Dedifferentiated amniotic fluid mesenchymal stem cell (primary cell): Measurements from ENCODE around the gene GRPEL1.
"Not testable (repeated sequence)": the region's sequence is repeated elsewhere in the genome, so short reads cannot be mapped to it uniquely, and the experiment has no call there.

Source experiments
- DNase-seq: peaks from one replicate; pipeline ENCODE4 v3.0.0-alpha.2; 2016; ENCODE audit errors: extremely low spot score

The GRPEL1 gene

GRCh38 chr4:7067452-7068278, at the start of gene GRPEL1:
Gene GRPEL1 (minus strand): TSS chr4:7068064. CDS start chr4:7068032, 32 bp downstream.
- DNase-seq = peak; percentile 99

GRCh38 chr4:7116705-7117104, 48.8 kb upstream of the GRPEL1 start:
- DNase-seq = no peak

GRCh38 chr4:7115557-7116340, 47.9 kb upstream of the GRPEL1 start:
- DNase-seq = no peak

GRCh38 chr4:7112656-7113055, 44.8 kb upstream of the GRPEL1 start:
- DNase-seq = no peak

- no peak for DNase-seq
Observed at GRCh38 chr4:7111441-7111840, 43.6 kb upstream of the GRPEL1 start.

- no peak for DNase-seq
Observed at GRCh38 chr4:7110546-7110945, 42.7 kb upstream of the GRPEL1 start.

- DNase-seq = no peak
Observed at GRCh38 chr4:7109169-7109568, 41.3 kb upstream of the GRPEL1 start.

GRCh38 chr4:7108660-7109059, 40.8 kb upstream of the GRPEL1 start:
- no peak for DNase-seq

- no peak for DNase-seq
Observed at GRCh38 chr4:7108046-7108625, 40.3 kb upstream of the GRPEL1 start.

GRCh38 chr4:7107166-7107905, 39.5 kb upstream of the GRPEL1 start:
- DNase-seq = no peak

- DNase-seq = no peak
Observed at GRCh38 chr4:7105276-7105675, 37.4 kb upstream of the GRPEL1 start.

- DNase-seq = no peak
Observed at GRCh38 chr4:7104366-7105031, 36.6 kb upstream of the GRPEL1 start.

- DNase-seq = no peak
Observed at GRCh38 chr4:7103607-7104365, 35.9 kb upstream of the GRPEL1 start.

GRCh38 chr4:7103031-7103606, 35.3 kb upstream of the GRPEL1 start:
- DNase-seq = peak; percentile 22

GRCh38 chr4:7102516-7102909, 34.6 kb upstream of the GRPEL1 start:
- DNase-seq = not testable (repeated sequence)

- DNase-seq = peak; percentile 55
Observed at GRCh38 chr4:7101692-7102515, 34.0 kb upstream of the GRPEL1 start.

GRCh38 chr4:7096236-7096635, 28.4 kb upstream of the GRPEL1 start:
- DNase-seq = no peak

- no peak for DNase-seq
Observed at GRCh38 chr4:7095611-7096155, 27.8 kb upstream of the GRPEL1 start.

GRCh38 chr4:7094916-7095315, 27.1 kb upstream of the GRPEL1 start:
- DNase-seq = no peak
